Peyer's patch (tissue), 4 donors: ENCODE results near the gene MAP3K7.

Source experiments
- POLR2A ChIP-seq, 2 donors: fragments of 450-650 bp; IDR thresholded peaks; one replicate each; pipeline ENCODE4 v1.5.1; 2017; ENCODE audit warnings: antibody characterized with exemption in 2 of 2, mild to moderate bottlenecking in 2 of 2, moderate library complexity in 2 of 2
- TF ChIP-seq, protein P1 (sequence below), 6 experiments: fragments of 450-650 bp in 4 of 6; fragments of 200-600 bp in 2 of 6; sonication (generic) in 1 of 6; IDR thresholded peaks; one replicate each; pipeline ENCODE4 v1.5.1; 2017 to 2019; ENCODE audit warnings: antibody characterized with exemption in 6 of 6, mild to moderate bottlenecking in 3 of 6, moderate library complexity in 1 of 6

DNA sequence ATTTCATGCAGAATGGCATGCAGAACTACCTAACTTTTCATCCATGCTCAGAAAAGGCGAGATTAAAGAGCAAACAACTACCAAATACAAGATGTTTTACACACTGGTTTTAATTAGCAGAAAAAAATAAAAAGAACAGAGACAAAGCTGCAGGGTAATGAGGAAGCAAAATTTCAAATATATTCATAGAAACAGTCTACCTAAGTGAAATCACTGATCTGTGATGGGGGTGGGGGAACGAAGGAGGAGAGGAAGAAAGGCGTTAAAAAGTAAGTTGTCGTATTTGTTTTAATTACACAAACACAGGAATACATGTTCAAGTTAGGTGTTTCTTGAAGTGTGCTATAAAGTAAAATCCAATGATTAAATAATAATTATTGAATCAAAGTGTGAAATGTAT lies 42.1 kb downstream of the MAP3K7 start:
- TF ChIP-seq, protein P1, sequence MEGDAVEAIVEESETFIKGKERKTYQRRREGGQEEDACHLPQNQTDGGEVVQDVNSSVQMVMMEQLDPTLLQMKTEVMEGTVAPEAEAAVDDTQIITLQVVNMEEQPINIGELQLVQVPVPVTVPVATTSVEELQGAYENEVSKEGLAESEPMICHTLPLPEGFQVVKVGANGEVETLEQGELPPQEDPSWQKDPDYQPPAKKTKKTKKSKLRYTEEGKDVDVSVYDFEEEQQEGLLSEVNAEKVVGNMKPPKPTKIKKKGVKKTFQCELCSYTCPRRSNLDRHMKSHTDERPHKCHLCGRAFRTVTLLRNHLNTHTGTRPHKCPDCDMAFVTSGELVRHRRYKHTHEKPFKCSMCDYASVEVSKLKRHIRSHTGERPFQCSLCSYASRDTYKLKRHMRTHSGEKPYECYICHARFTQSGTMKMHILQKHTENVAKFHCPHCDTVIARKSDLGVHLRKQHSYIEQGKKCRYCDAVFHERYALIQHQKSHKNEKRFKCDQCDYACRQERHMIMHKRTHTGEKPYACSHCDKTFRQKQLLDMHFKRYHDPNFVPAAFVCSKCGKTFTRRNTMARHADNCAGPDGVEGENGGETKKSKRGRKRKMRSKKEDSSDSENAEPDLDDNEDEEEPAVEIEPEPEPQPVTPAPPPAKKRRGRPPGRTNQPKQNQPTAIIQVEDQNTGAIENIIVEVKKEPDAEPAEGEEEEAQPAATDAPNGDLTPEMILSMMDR (IDR thresholded peaks at IDR 0.05) = no peak
- no peak for TF ChIP-seq POLR2A (IDR thresholded peaks at IDR 0.05)
